Measurements from ENCODE around the gene ARPC1A.

ARPC1A gene

DNA sequence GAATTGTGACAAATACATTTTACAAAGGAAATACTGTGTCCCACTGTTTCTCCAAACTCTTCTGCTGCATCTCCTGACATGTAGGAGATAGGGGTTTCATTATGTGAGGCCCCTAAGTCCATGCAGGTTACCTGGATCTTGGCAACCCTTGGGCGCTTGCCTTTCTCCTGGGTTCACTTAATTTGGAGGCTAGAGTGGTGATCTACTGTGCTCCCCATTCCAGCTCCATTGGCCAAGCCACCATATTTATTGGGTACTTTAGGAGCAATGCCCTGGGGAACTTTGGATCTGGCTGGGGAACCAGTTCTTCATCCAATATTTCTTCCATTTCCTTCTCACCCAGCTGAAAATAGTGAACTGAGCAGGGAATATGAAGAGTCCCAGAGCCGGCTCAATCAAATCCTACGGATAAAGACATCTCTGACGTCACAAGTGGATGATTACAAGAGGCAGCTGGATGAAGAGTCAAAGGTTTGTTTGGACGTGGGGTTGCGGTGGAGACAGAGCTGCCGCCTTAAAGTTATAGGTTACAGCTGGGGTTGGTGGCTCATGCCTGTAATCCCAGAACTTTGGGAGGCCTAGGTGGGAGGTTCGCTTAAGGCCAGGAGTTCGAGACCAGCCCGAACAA lies 34.6 kb upstream of the ARPC1A start:
- TF ChIP-seq SIN3A (IDR thresholded peaks at IDR 0.05; ENCODE audit: borderline replicate concordance, insufficient read depth, low read length) = no peak
- TF ChIP-seq FOXP2 (optimal IDR thresholded peaks at IDR 0.05; ENCODE audit: borderline replicate concordance, extremely low read depth, extremely low read length, insufficient read depth) = no peak
- TF ChIP-seq TAF1 (IDR thresholded peaks at IDR 0.05; ENCODE audit: borderline replicate concordance, insufficient read depth, low read length) = no peak

DNA sequence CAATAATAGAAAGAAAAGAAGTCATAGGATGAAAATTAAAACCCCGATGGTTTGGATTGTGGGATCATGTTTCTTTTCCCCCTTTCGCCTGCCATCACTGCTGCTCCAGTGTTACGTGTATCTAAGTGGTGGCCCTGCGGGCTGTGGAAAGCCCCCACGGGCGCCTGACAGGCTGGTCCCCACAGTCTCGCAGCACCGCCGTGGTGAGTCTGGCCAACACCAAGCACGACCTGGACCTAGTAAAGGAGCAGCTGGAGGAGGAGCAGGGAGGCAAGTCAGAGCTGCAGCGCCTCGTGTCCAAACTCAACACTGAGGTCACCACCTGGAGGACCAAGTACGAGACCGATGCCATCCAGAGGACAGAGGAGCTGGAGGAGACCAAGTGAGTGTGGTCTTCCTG lies 33.6 kb upstream of the ARPC1A start:
- TF ChIP-seq FOXP2 (optimal IDR thresholded peaks at IDR 0.05; ENCODE audit: borderline replicate concordance, extremely low read depth, extremely low read length, insufficient read depth) (no peak), SIN3A (IDR thresholded peaks at IDR 0.05; ENCODE audit: borderline replicate concordance, insufficient read depth, low read length) (no peak), POLR2AphosphoS5 (IDR thresholded peaks at IDR 0.05; ENCODE audit: low read depth, low read length) (no peak), TAF1 (IDR thresholded peaks at IDR 0.05; ENCODE audit: borderline replicate concordance, insufficient read depth, low read length) (no peak)
- TF ChIP-seq, protein P1, sequence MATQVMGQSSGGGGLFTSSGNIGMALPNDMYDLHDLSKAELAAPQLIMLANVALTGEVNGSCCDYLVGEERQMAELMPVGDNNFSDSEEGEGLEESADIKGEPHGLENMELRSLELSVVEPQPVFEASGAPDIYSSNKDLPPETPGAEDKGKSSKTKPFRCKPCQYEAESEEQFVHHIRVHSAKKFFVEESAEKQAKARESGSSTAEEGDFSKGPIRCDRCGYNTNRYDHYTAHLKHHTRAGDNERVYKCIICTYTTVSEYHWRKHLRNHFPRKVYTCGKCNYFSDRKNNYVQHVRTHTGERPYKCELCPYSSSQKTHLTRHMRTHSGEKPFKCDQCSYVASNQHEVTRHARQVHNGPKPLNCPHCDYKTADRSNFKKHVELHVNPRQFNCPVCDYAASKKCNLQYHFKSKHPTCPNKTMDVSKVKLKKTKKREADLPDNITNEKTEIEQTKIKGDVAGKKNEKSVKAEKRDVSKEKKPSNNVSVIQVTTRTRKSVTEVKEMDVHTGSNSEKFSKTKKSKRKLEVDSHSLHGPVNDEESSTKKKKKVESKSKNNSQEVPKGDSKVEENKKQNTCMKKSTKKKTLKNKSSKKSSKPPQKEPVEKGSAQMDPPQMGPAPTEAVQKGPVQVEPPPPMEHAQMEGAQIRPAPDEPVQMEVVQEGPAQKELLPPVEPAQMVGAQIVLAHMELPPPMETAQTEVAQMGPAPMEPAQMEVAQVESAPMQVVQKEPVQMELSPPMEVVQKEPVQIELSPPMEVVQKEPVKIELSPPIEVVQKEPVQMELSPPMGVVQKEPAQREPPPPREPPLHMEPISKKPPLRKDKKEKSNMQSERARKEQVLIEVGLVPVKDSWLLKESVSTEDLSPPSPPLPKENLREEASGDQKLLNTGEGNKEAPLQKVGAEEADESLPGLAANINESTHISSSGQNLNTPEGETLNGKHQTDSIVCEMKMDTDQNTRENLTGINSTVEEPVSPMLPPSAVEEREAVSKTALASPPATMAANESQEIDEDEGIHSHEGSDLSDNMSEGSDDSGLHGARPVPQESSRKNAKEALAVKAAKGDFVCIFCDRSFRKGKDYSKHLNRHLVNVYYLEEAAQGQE (IDR thresholded peaks at IDR 0.05; ENCODE audit: insufficient read depth in 1 of 2, low read depth in 2 of 2, low read length in 2 of 2) = no peak

DNA sequence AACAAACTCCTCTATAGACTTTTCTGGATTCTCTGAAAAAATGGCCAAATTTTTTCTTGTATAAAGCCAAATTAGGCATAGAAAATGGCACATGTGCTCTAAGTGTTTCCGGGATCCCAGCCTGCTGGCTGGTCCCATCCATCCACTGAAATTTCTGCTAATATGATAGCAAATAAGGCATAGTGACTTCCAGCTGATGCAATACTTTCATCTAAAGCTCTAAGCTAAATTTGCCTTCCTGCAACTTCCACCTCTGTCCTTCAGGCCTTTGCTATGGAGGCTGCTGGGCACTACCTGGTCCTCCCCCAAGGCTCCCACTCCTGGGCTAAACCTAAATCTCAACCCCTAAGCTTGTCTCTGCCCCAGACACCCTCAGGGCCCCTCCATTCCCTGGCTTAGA lies 32.5 kb upstream of the ARPC1A start:
- TF ChIP-seq SIN3A (IDR thresholded peaks at IDR 0.05; ENCODE audit: borderline replicate concordance, insufficient read depth, low read length) (no peak), FOXP2 (optimal IDR thresholded peaks at IDR 0.05; ENCODE audit: borderline replicate concordance, extremely low read depth, extremely low read length, insufficient read depth) (no peak), POLR2AphosphoS5 (IDR thresholded peaks at IDR 0.05; ENCODE audit: low read depth, low read length) (no peak), TAF1 (IDR thresholded peaks at IDR 0.05; ENCODE audit: borderline replicate concordance, insufficient read depth, low read length) (no peak)
- TF ChIP-seq, protein P1 (IDR thresholded peaks at IDR 0.05; ENCODE audit: insufficient read depth in 1 of 2, low read depth in 2 of 2, low read length in 2 of 2) = no peak

GRCh38 chr7:99293650-99294049 lies 32.0 kb upstream of the ARPC1A start:
- TF ChIP-seq, protein P1 (IDR thresholded peaks at IDR 0.05; ENCODE audit: insufficient read depth in 1 of 2, low read depth in 2 of 2, low read length in 2 of 2) = no peak
- TF ChIP-seq SIN3A (IDR thresholded peaks at IDR 0.05; ENCODE audit: borderline replicate concordance, insufficient read depth, low read length) = no peak
- TF ChIP-seq POLR2AphosphoS5 (IDR thresholded peaks at IDR 0.05; ENCODE audit: low read depth, low read length) = no peak
- no peak for TF ChIP-seq TAF1 (IDR thresholded peaks at IDR 0.05; ENCODE audit: borderline replicate concordance, insufficient read depth, low read length)
- TF ChIP-seq FOXP2 (optimal IDR thresholded peaks at IDR 0.05; ENCODE audit: borderline replicate concordance, extremely low read depth, extremely low read length, insufficient read depth) = no peak

DNA sequence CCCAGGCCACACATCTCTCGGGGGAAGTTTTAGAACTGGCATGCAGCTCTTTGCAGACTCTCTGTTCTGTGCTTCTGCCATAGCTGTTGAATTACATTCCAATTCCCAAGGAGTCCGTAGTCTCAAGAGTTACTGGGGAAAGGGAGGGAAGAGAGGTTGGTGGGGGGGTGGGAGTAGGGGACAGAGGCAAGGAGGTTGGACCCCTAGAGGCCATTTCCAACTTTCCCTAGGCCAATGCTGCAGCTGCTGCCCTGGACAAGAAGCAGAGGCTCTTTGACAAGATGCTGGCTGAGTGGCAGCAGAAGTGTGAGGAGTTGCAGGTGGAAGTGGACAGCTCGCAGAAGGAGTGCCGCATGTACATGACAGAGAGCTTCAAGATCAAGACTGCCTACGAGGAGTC lies 29.2 kb upstream of the ARPC1A start:
- TF ChIP-seq POLR2AphosphoS5 (IDR thresholded peaks at IDR 0.05; ENCODE audit: low read depth, low read length) (no peak), SIN3A (IDR thresholded peaks at IDR 0.05; ENCODE audit: borderline replicate concordance, insufficient read depth, low read length) (no peak), TAF1 (IDR thresholded peaks at IDR 0.05; ENCODE audit: borderline replicate concordance, insufficient read depth, low read length) (no peak), FOXP2 (optimal IDR thresholded peaks at IDR 0.05; ENCODE audit: borderline replicate concordance, extremely low read depth, extremely low read length, insufficient read depth) (no peak)
- TF ChIP-seq, protein P1 (IDR thresholded peaks at IDR 0.05; ENCODE audit: insufficient read depth in 1 of 2, low read depth in 2 of 2, low read length in 2 of 2) = no peak
